Testis (tissue), 2 donors: Measurements from ENCODE around the gene CTIF.

Source experiments
- POLR2A ChIP-seq: fragments of 450-650 bp; IDR thresholded peaks from one replicate; pipeline ENCODE4 v1.6.1; 2017; ENCODE audit warnings: antibody characterized with exemption, mild to moderate bottlenecking, moderate library complexity
- TF ChIP-seq, protein P1 (sequence below), 3 experiments: fragments of 450-650 bp in 2 of 3; fragments of 200-600 bp in 1 of 3; sonication (generic) in 1 of 3; IDR thresholded peaks; one replicate each; pipeline ENCODE4 v1.5.1; 2016 to 2019; ENCODE audit warnings: antibody characterized with exemption in 3 of 3, mild to moderate bottlenecking in 2 of 3, moderate library complexity in 1 of 3

GRCh38 chr18:48798334-48799245 is 259.8 kb downstream of the CTIF start:
- TF ChIP-seq, protein P1, sequence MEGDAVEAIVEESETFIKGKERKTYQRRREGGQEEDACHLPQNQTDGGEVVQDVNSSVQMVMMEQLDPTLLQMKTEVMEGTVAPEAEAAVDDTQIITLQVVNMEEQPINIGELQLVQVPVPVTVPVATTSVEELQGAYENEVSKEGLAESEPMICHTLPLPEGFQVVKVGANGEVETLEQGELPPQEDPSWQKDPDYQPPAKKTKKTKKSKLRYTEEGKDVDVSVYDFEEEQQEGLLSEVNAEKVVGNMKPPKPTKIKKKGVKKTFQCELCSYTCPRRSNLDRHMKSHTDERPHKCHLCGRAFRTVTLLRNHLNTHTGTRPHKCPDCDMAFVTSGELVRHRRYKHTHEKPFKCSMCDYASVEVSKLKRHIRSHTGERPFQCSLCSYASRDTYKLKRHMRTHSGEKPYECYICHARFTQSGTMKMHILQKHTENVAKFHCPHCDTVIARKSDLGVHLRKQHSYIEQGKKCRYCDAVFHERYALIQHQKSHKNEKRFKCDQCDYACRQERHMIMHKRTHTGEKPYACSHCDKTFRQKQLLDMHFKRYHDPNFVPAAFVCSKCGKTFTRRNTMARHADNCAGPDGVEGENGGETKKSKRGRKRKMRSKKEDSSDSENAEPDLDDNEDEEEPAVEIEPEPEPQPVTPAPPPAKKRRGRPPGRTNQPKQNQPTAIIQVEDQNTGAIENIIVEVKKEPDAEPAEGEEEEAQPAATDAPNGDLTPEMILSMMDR (IDR thresholded peaks at IDR 0.05): no peak
- no peak for TF ChIP-seq POLR2A
